OCI-LY1 (cell line): ENCODE results near the gene AGAP2.

Experiments used
- H2AFZ ChIP-seq: fragments of 200-600 bp; sonication (generic), shearing (Covaris generic); 2 replicates; pipeline ENCODE4 v1.6.0; 2014; ENCODE audit warnings: antibody characterized with exemption, mild to moderate bottlenecking, low read length
- H3F3A ChIP-seq: fragments of 200-600 bp; sonication (generic), shearing (Covaris generic); 2 replicates; pipeline ENCODE4 v1.6.0; 2014; ENCODE audit warnings: mild to moderate bottlenecking, antibody characterized with exemption, low read length, moderate library complexity; ENCODE audit not compliant: insufficient read depth
- H3K27ac ChIP-seq: fragments of 200-600 bp; sonication (generic); 2 replicates; pipeline ENCODE4 v1.5.1; 2014; ENCODE audit warnings: low read length, mixed run types, mild to moderate bottlenecking, low read depth; ENCODE audit not compliant: poor library complexity, severe bottlenecking
- H3K27me3 ChIP-seq: fragments of 200-600 bp; sonication (generic); 2 replicates; pipeline ENCODE4 v1.6.0; 2014; ENCODE audit warnings: antibody characterized with exemption, mild to moderate bottlenecking, low read length, moderate library complexity; ENCODE audit not compliant: insufficient read depth
- H3K36me3 ChIP-seq: fragments of 200-600 bp; sonication (generic); 2 replicates; pipeline ENCODE4 v1.6.1; 2014; ENCODE audit warnings: mild to moderate bottlenecking, antibody characterized with exemption, low read length, moderate library complexity, mixed read lengths; ENCODE audit not compliant: insufficient read depth
- H3K4me1 ChIP-seq: fragments of 200-600 bp; sonication (generic); 2 replicates; pipeline ENCODE4 v1.5.1; 2014; ENCODE audit warnings: mild to moderate bottlenecking, low read length, moderate library complexity; ENCODE audit not compliant: insufficient read depth, severe bottlenecking
- H3K4me2 ChIP-seq: fragments of 200-600 bp; sonication (generic), shearing (Covaris generic); 2 replicates; pipeline ENCODE4 v1.6.1; 2014; ENCODE audit warnings: low read length
- H3K4me3 ChIP-seq: fragments of 200-600 bp; sonication (generic); 2 replicates; pipeline ENCODE4 v1.5.1; 2014; ENCODE audit warnings: low read length, low read depth, mild to moderate bottlenecking, mixed read lengths; ENCODE audit not compliant: poor library complexity, severe bottlenecking
- H3K79me2 ChIP-seq: fragments of 200-600 bp; shearing (Covaris generic); 2 replicates; pipeline ENCODE4 v1.6.1; 2016; ENCODE audit warnings: mixed run types, low read length, mixed read lengths; ENCODE audit not compliant: insufficient read depth
- H3K9ac ChIP-seq: fragments of 200-600 bp; sonication (generic), shearing (Covaris generic); 2 replicates; pipeline ENCODE4 v1.6.1; 2014; ENCODE audit warnings: mild to moderate bottlenecking, low read length, mixed read lengths
- H3K9me2 ChIP-seq: fragments of 200-600 bp; sonication (generic), shearing (Covaris generic); 2 replicates; pipeline ENCODE4 v1.6.1; 2014; ENCODE audit warnings: low read depth, mild to moderate bottlenecking, low read length, mixed read lengths
- H3K9me3 ChIP-seq: fragments of 200-600 bp; shearing (Covaris generic); 2 replicates; pipeline ENCODE4 v1.6.1; 2014; ENCODE audit warnings: low read length, mixed read lengths
- H4K20me1 ChIP-seq: fragments of 200-600 bp; sonication (generic), shearing (Covaris generic); 2 replicates; pipeline ENCODE4 v1.6.0; 2016; ENCODE audit warnings: mild to moderate bottlenecking, low read length; ENCODE audit not compliant: insufficient read depth
- CTCF ChIP-seq: fragments of 200-600 bp; sonication (generic), shearing (Covaris generic); IDR thresholded peaks from 2 replicates; pipeline ENCODE4 v1.5.1; 2017; ENCODE audit warnings: mild to moderate bottlenecking, antibody characterized with exemption, low read length, moderate library complexity, mixed read lengths
- EZH2 ChIP-seq: fragments of 200-600 bp; sonication (generic), shearing (Covaris generic); IDR thresholded peaks from 2 replicates; pipeline ENCODE4 v1.8.0; 2017; ENCODE audit warnings: borderline replicate concordance, mixed run types, mild to moderate bottlenecking, antibody characterized with exemption, low read length, moderate library complexity, mixed read lengths

Gene AGAP2

DNA sequence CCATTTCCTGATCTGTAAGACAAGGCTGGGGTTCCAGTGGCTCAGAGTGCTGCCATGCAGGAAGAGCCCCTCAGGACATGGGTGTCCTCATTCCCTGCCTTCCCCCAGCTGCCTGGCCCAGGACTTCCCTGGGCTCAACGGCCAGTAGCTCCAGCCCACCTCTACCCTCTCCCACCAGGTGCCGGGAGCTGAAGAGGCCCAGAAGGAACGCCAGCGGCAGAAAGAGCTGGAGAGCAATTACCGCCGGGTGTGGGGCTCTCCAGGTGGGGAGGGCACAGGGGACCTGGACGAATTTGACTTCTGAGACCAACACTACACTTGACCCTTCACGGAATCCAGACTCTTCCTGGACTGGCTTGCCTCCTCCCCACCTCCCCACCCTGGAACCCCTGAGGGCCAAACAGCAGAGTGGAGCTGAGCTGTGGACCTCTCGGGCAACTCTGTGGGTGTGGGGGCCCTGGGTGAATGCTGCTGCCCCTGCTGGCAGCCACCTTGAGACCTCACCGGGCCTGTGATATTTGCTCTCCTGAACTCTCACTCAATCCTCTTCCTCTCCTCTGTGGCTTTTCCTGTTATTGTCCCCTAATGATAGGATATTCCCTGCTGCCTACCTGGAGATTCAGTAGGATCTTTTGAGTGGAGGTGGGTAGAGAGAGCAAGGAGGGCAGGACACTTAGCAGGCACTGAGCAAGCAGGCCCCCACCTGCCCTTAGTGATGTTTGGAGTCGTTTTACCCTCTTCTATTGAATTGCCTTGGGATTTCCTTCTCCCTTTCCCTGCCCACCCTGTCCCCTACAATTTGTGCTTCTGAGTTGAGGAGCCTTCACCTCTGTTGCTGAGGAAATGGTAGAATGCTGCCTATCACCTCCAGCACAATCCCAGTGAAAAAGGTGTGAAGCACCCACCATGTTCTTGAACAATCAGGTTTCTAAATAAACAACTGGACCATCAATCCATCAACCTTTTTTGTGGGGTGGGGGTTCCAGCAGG, 17.6 kb downstream of the AGAP2 start:
- Histone ChIP-seq H4K20me1 (no peaks in the 10 kb centered on the region), H3K9me3 (no peaks in the 10 kb centered on the region), H3K4me1 (peaks cover 4% of the 10 kb centered on the region), H3K27ac (no peak overlapping the region), H3K9me2 (no peaks in the 10 kb centered on the region), H2AFZ (no peak overlapping the region), H3K79me2 (no peaks in the 10 kb centered on the region), H3K36me3 (peaks cover 58% of the 10 kb centered on the region), H3K4me2 (no peak overlapping the region), H3K4me3 (no peak overlapping the region), H3F3A (peaks cover 3% of the 10 kb centered on the region), H3K9ac (no peak overlapping the region), H3K27me3 (no peaks in the 10 kb centered on the region)
- TF ChIP-seq CTCF (no peak), EZH2 (no peak)

- Histone ChIP-seq H3K9me2 (no peaks in the 10 kb centered on the region), H3K9ac (no peak overlapping the region), H4K20me1 (no peaks in the 10 kb centered on the region), H3K27ac (no peak overlapping the region), H3F3A (peaks cover 3% of the 10 kb centered on the region), H3K4me2 (no peak overlapping the region), H2AFZ (no peak overlapping the region), H3K4me3 (no peak overlapping the region), H3K4me1 (peaks cover 7% of the 10 kb centered on the region), H3K27me3 (no peaks in the 10 kb centered on the region), H3K36me3 (peaks cover 61% of the 10 kb centered on the region), H3K79me2 (no peaks in the 10 kb centered on the region), H3K9me3 (no peaks in the 10 kb centered on the region)
- TF ChIP-seq EZH2: no peak
- no peak for TF ChIP-seq CTCF
Measured at GRCh38 chr12:57719777-57720605, 18.6 kb downstream of the AGAP2 start.

DNA sequence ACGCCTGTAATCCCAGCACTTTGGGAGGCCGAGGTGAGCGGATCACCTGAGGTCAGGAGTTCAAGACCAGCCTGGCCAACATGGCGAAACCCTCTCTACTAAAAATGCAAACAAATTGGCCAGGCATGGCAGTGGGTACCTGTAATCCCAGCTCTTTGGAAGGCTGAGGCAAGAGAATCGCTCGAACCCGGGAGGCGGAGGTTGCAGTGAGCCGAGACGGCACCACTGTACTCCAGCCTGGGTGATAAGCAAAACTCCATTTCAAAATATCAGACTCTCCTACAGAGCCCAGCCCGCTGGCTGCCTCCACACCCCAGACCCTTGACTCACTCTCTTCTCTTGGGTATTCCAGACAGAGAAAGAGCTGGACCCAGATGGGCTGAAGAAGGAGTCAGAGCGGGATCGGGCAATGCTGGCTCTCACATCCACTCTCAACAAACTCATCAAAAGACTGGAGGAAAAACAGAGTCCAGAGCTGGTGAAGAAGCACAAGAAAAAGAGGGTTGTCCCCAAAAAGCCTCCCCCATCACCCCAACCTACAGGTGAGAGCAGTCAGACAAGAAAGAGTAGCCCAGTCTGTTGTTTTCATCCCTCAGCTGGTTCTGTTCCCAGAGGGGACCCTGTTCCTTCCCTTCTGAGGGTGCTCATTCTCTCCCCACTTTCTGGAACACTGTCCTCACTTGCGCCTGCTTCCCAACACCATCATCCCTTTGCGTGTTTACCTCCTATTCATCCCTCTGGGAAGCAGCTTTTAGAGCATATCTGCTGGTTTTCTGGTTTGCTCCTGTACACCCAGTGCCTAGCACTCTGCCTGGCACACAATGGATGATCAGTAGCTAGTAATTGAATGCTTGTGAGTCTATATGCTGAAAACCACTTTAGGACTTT, 19.7 kb downstream of the AGAP2 start:
- Histone ChIP-seq H3K9ac (no peak overlapping the region), H3F3A (no peaks in the 10 kb centered on the region; the same call in 1 of the 2 replicates), H3K4me1 (peaks cover 7% of the 10 kb centered on the region), H2AFZ (no peak overlapping the region), H3K27ac (no peak overlapping the region), H3K79me2 (no peaks in the 10 kb centered on the region), H3K9me2 (no peaks in the 10 kb centered on the region), H3K9me3 (no peaks in the 10 kb centered on the region), H3K27me3 (no peaks in the 10 kb centered on the region), H3K4me3 (no peak overlapping the region), H3K36me3 (peaks cover 68% of the 10 kb centered on the region), H4K20me1 (no peaks in the 10 kb centered on the region), H3K4me2 (no peak overlapping the region)
- no peak for TF ChIP-seq CTCF
- no peak for TF ChIP-seq EZH2
